Ascending aorta (tissue), 2 donors: Measurements from ENCODE around the gene MALRD1. TPM values are rescaled to one million over a fixed set of nuclear protein-coding genes. Genes with fewer than 3 reads are reported as not detected.

Experiments used
- DNase-seq, 2 donors: peaks; one replicate each; pipeline ENCODE4 v3.0.0-alpha.2; 2019; ENCODE audit warnings: low spot score in 2 of 2
- H3K27ac ChIP-seq, 2 donors: fragments of 200-600 bp; sonication (generic); one replicate each; pipeline ENCODE4 v1.5.1; 2016 to 2017; ENCODE audit warnings: mild to moderate bottlenecking in 1 of 2
- H3K27me3 ChIP-seq: fragments of 200-600 bp; sonication (generic); one replicate; pipeline ENCODE4 v1.5.1; 2017
- H3K36me3 ChIP-seq, 2 donors: fragments of 200-600 bp; sonication (generic); one replicate each; pipeline ENCODE4 v1.5.1; 2016
- H3K4me1 ChIP-seq, 2 donors: fragments of 200-600 bp; sonication (generic); one replicate each; pipeline ENCODE4 v1.5.1; 2016 to 2017; ENCODE audit warnings: mild to moderate bottlenecking in 1 of 2
- H3K4me3 ChIP-seq, 2 donors: fragments of 200-600 bp; sonication (generic); one replicate each; pipeline ENCODE4 v1.5.1; 2016 to 2017; ENCODE audit warnings: mild to moderate bottlenecking in 1 of 2
- H3K9me3 ChIP-seq, 2 donors: fragments of 200-600 bp; sonication (generic); one replicate each; pipeline ENCODE4 v1.5.1; 2016
- intact Hi-C: fragments of 100-400 bp; cut with DNase I; formaldehyde crosslinking; loops from one replicate; pipeline ENCODE4 v1.15.1; 2023
- total RNA-seq: library from RNA; depleted of rRNA; stranded (reverse); fragments of >200 nt; gene quantifications from one replicate; pipeline ENCODE4 v1.1.0, GENCODE V29; 2016
- TF ChIP-seq, protein P1 (sequence below), 3 experiments: fragments of 200-600 bp in 2 of 3; fragments of 450-650 bp in 1 of 3; sonication (generic) in 2 of 3; IDR thresholded peaks; one replicate each; pipeline ENCODE4 v1.5.1; 2016 to 2019; ENCODE audit warnings: antibody characterized with exemption in 3 of 3, mild to moderate bottlenecking in 1 of 3, moderate library complexity in 1 of 3

MALRD1 gene
- total RNA-seq, 1 donor from 2014 or later: not detected

DNA sequence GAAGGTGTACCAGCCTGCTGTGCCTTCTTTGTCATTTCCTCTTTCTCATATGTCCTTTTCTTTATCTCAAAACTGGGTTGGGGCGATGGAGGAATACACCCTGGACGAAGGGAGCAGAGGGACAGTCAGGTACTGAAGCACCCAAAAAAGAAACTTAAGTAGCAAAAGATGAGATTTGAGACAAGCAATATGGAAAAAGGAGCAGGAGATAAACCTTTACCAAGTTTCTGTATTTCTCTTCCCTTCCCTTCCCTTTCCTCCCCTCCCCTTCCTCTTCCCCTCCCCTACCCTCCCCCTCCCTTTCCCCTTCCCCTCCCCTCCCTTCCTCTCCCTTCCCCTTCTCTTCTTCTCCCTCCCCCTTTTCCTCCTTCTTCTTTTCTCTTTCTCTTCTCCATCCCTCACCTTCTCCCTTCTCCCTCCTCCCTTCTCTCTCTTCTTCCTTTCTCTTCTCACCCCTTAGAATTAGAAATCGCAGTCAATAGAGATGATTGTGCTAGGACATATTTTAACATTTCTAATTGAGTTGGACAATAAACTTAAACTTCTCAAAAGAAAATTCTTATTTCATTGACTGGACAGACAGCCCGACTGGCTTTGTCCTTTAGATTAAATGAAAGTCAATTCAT, 652.9 kb downstream of the MALRD1 start:
- intact Hi-C loops: no loop called here
- Histone ChIP-seq H3K36me3 (no peaks in the 10 kb centered on the region), H3K27ac (no peak overlapping the region), H3K4me1 (no peaks in the 10 kb centered on the region), H3K27me3 (no peaks in the 10 kb centered on the region), H3K9me3 (no peaks in the 10 kb centered on the region), H3K4me3 (no peak overlapping the region)
- no peak for DNase-seq
- TF ChIP-seq, protein P1, sequence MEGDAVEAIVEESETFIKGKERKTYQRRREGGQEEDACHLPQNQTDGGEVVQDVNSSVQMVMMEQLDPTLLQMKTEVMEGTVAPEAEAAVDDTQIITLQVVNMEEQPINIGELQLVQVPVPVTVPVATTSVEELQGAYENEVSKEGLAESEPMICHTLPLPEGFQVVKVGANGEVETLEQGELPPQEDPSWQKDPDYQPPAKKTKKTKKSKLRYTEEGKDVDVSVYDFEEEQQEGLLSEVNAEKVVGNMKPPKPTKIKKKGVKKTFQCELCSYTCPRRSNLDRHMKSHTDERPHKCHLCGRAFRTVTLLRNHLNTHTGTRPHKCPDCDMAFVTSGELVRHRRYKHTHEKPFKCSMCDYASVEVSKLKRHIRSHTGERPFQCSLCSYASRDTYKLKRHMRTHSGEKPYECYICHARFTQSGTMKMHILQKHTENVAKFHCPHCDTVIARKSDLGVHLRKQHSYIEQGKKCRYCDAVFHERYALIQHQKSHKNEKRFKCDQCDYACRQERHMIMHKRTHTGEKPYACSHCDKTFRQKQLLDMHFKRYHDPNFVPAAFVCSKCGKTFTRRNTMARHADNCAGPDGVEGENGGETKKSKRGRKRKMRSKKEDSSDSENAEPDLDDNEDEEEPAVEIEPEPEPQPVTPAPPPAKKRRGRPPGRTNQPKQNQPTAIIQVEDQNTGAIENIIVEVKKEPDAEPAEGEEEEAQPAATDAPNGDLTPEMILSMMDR (IDR thresholded peaks at IDR 0.05): no peak

GRCh38 chr10:19702215-19702614, 653.6 kb downstream of the MALRD1 start:
- no peak overlapping the region for H3K27ac ChIP-seq
- H3K4me1 ChIP-seq: no peaks in the 10 kb centered on the region
- no peak for DNase-seq
- TF ChIP-seq, protein P1 (IDR thresholded peaks at IDR 0.05): no peak
- H3K9me3 ChIP-seq: no peaks in the 10 kb centered on the region
- intact Hi-C loops: no loop called here
- no peaks in the 10 kb centered on the region for H3K27me3 ChIP-seq
- H3K4me3 ChIP-seq: no peak overlapping the region
- H3K36me3 ChIP-seq: no peaks in the 10 kb centered on the region

DNA sequence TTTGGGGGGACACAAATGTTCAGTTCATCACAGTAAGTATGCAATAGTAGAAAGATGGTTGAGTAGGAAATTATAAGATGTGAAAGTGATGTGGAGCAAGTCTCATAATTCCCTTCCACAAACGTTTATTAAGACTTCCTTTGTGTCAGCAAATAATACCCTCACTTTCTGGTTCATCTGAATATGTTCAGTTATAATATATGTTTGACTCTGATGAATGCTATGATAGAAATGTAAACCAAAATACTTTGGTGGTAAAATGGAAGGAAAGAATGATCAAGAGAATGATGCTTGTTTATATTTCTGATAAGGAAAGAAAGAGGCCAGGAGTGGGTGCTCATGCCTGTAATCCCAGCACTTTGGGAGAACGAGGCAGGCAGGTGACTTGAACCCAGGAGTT, 655.9 kb downstream of the MALRD1 start:
- Histone ChIP-seq H3K4me3 (no peak overlapping the region), H3K36me3 (no peaks in the 10 kb centered on the region), H3K27me3 (no peaks in the 10 kb centered on the region), H3K27ac (no peak overlapping the region), H3K4me1 (no peaks in the 10 kb centered on the region), H3K9me3 (no peaks in the 10 kb centered on the region)
- TF ChIP-seq, protein P1 (IDR thresholded peaks at IDR 0.05): no peak
- no peak for DNase-seq
- intact Hi-C loops: no loop called here

DNA sequence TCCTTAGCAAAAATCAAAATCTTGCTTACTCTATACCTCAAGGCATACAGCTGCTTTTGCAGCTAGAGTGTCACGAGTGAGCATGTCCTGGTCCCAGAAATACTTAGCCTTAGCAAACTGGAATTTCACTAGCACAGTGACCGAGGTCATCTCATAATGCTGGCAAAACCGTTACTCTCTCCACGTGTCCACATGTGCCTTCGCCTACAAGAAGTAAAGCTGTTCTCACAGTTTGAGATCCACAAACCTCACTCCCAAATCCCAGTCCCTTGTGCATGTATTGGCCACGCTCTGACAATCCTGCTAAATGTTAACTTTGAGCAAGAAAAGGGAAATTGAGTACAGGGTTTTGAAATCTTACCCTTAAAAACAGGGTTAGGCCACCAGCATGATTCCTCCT, 656.6 kb downstream of the MALRD1 start:
- Histone ChIP-seq H3K27me3 (no peaks in the 10 kb centered on the region), H3K27ac (no peak overlapping the region), H3K36me3 (no peaks in the 10 kb centered on the region), H3K4me1 (no peaks in the 10 kb centered on the region), H3K4me3 (no peak overlapping the region), H3K9me3 (no peaks in the 10 kb centered on the region)
- no peak for DNase-seq
- intact Hi-C loops: no loop called here
- TF ChIP-seq, protein P1 (IDR thresholded peaks at IDR 0.05): no peak

DNA sequence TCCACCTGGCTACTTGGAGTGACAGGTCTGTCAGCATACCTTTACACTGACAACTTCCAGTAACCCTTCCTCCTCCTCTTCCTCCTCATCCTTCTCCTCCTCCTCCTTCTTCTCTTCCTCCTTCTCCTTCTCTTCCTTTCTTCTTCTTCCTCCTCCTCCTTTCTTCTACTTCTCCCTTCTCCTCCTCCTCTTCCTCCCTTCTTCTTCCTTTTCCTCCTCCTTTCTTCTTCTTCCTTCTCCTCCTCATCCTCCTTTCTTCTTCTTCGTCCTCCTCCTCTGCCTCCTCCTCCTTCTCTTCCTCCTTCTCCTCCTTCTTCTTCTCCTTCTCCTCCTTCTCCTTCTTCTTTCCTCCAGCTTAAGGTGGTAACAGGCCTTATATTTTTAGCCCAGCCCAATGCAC, 658.3 kb downstream of the MALRD1 start:
- no peak overlapping the region for H3K27ac ChIP-seq
- no peaks in the 10 kb centered on the region for H3K27me3 ChIP-seq
- TF ChIP-seq, protein P1 (IDR thresholded peaks at IDR 0.05): no peak
- intact Hi-C loops: no loop called here
- peaks cover 0 to 7% of the 10 kb centered on the region in 2 donors for H3K9me3 ChIP-seq
- H3K4me3 ChIP-seq: no peak overlapping the region
- H3K36me3 ChIP-seq: no peaks in the 10 kb centered on the region
- no peaks in the 10 kb centered on the region for H3K4me1 ChIP-seq
- no peak for DNase-seq

- no peak overlapping the region for H3K27ac ChIP-seq
- H3K36me3 ChIP-seq: no peaks in the 10 kb centered on the region
- peaks cover 0 to 7% of the 10 kb centered on the region in 2 donors for H3K9me3 ChIP-seq
- H3K27me3 ChIP-seq: no peaks in the 10 kb centered on the region
- TF ChIP-seq, protein P1 (IDR thresholded peaks at IDR 0.05): no peak
- no peak for DNase-seq
- no peaks in the 10 kb centered on the region for H3K4me1 ChIP-seq
- no peak overlapping the region for H3K4me3 ChIP-seq
- intact Hi-C loops: no loop called here
These were observed 658.8 kb downstream of the MALRD1 start for GRCh38 chr10:19707376-19707775.
